NCI-H2196 (cell line): ENCODE results near the gene ABI2.
"Not testable (repeated sequence)": the region's sequence is repeated elsewhere in the genome, so short reads cannot be mapped to it uniquely, and the experiment has no call there.

Experiments
- DNase-seq: peaks from one replicate; lab custom pipeline; 2025; ENCODE audit not compliant: unreplicated experiment; lab: John Stamatoyannopoulos, UW

ABI2 gene

GRCh38 chr2:203354966-203355365 lies 26.8 kb downstream of the ABI2 start:
- no peak for DNase-seq

- DNase-seq, result no peak
These were observed 31.3 kb downstream of the ABI2 start for GRCh38 chr2:203359450-203359849.

GRCh38 chr2:203360833-203361430 lies 32.7 kb downstream of the ABI2 start:
- DNase-seq, result no peak

GRCh38 chr2:203361495-203361894 lies 33.3 kb downstream of the ABI2 start:
- DNase-seq, result no peak

- DNase-seq, result no peak
These were observed 33.7 kb downstream of the ABI2 start for GRCh38 chr2:203361922-203362321.

GRCh38 chr2:203366639-203367466 lies 38.7 kb downstream of the ABI2 start:
- DNase-seq, result no peak

GRCh38 chr2:203372706-203373105 lies 44.5 kb downstream of the ABI2 start:
- DNase-seq, result not testable (repeated sequence)

GRCh38 chr2:203376173-203376572 lies 48.0 kb downstream of the ABI2 start:
- DNase-seq, result no peak

GRCh38 chr2:203379156-203379555 lies 51.0 kb downstream of the ABI2 start:
- no peak for DNase-seq

GRCh38 chr2:203383038-203383437 lies 54.8 kb downstream of the ABI2 start:
- DNase-seq, result no peak

GRCh38 chr2:203388153-203388552 lies 60.0 kb downstream of the ABI2 start:
- not testable (repeated sequence) for DNase-seq

GRCh38 chr2:203394519-203395227 lies 66.5 kb downstream of the ABI2 start:
- DNase-seq, result no peak

- DNase-seq, result no peak
These were observed 67.7 kb downstream of the ABI2 start for GRCh38 chr2:203395858-203396257.

- DNase-seq, result no peak
These were observed 68.5 kb downstream of the ABI2 start for GRCh38 chr2:203396667-203397066.

- no peak for DNase-seq
These were observed 70.8 kb downstream of the ABI2 start for GRCh38 chr2:203399031-203399430.

- DNase-seq, result no peak
These were observed 72.8 kb downstream of the ABI2 start for GRCh38 chr2:203400805-203401585.

GRCh38 chr2:203404996-203405395 lies 76.8 kb downstream of the ABI2 start:
- DNase-seq, result no peak

- DNase-seq, result no peak
These were observed 79.3 kb downstream of the ABI2 start for GRCh38 chr2:203407496-203407895.

GRCh38 chr2:203412546-203413331 lies 84.5 kb downstream of the ABI2 start:
- peak; percentile 9 for DNase-seq

GRCh38 chr2:203413796-203414195 lies 85.6 kb downstream of the ABI2 start:
- DNase-seq, result no peak
